ENCODE measurements around the gene OR4X2.
"Not testable (repeated sequence)": the region's sequence is repeated elsewhere in the genome, so short reads cannot be mapped to it uniquely, and the experiment has no call there.

- TF ChIP-seq CTCF (conservative IDR thresholded peaks at IDR 0.05; ENCODE audit: low read length); EZH2phosphoT487 (IDR thresholded peaks at IDR 0.05; ENCODE audit: borderline replicate concordance): not testable (repeated sequence)
These were observed 14.8 kb upstream of the OR4X2 start for GRCh38 chr11:48230057-48230456.

Measured in Loucy (cell line).